Left hindlimb (tissue), 1 donor: ENCODE measurements around the gene MXRA7.
"Not testable (repeated sequence)": the region's sequence is repeated elsewhere in the genome, so short reads cannot be mapped to it uniquely, and the experiment has no call there.

Experiments
- DNase-seq: peaks from one replicate; pipeline ENCODE4 v3.0.0-alpha.2; 2018

MXRA7 gene, protein sequence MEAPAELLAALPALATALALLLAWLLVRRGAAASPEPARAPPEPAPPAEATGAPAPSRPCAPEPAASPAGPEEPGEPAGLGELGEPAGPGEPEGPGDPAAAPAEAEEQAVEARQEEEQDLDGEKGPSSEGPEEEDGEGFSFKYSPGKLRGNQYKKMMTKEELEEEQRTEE

DNA sequence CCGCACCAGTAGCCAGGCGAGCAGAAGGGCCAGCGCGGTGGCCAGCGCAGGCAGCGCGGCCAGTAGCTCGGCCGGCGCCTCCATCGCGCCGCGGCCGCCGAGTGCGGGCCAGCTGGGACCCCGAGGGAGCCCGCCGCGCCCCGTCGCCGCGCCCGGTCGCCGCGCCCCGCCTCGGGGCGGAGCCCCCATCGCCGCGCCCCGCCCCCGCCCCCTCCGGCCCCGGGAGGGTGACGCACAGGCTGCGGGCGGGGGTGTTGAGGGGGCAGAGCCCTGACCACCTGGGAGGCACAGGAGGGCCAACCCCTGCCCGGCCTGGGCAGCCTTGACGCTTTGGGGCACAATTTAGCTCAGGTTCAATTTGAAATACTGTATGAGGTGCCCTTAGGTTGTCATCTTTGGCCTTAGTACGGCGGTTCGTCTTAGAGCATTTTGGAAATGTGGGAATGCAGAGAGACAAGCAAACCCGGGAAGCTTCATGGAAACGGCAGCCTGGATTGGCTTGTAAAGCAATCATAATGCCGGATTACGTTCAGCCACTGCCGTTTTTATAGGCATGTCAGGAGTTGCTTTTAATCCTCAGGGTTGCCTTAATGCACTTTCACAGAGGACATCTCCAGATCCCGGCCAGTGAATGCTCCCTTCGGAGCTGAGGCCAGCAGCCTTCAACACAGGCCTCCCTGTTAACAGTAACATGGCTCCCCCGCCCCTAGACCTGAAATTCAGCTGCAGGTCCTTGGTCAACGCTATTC lies at the start of gene MXRA7:
Gene MXRA7 (minus strand): TSS at position 103 of the 749 bp plus-strand sequence. CDS start 19 bp downstream, at position 84.
- DNase-seq: peak; percentile 84

DNA sequence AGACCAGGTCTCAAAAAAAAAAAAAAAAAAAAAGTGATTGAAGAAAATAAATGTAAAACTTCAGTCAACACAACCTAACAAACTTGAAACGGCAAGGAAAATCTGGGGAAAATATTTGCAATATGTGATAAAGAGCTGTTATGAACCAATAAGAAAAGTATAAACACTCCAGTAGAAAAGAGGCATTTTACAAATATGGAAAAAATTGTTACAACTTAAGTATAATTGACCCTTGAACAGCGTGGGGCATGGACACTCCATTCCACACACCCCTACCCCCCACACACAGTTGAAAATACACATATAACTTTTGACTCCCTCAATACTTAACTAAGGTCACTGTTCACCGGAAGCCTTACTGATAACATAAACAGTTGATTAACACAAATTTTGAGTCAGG lies 47.8 kb upstream of the MXRA7 start:
- DNase-seq: no peak

DNA sequence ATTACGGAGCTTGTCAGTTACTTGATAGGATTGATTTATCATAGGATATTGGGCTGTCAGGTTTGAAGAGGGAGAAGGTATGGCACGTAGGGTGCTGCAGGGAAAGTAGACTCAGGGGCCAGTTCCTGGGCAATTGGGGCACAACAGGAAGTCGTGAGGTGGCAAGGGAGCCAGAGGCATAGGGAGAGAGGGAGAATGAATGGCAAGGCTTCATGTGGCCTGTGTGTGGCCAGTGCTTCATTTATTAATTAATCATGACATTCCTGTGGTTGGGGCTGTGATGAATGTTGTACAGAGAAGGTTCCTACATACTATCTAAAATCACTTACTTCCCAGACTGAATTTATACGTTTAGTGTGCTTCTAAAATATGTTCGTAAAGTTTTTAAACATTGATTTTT lies 46.5 kb upstream of the MXRA7 start:
- no peak for DNase-seq

DNA sequence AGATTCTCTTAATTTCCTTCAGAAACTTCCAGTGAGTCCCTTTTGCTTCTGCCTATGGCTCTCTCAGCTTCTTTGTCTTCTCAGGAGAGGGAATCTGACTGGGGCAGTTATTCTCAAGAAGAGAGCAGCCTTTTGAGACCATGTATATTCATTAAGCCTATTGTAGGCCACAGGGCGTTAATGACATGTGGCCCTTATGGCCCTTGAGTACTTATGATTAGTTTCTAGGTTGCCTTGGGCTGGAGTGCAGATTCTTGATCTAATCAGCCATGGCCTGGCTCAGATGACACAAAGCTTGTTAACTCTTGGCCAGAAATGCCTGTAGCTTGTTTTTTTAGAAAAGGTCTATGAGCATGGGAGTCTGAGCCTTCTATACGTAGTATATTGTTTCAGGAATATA lies 44.5 kb upstream of the MXRA7 start:
- DNase-seq: no peak

DNA sequence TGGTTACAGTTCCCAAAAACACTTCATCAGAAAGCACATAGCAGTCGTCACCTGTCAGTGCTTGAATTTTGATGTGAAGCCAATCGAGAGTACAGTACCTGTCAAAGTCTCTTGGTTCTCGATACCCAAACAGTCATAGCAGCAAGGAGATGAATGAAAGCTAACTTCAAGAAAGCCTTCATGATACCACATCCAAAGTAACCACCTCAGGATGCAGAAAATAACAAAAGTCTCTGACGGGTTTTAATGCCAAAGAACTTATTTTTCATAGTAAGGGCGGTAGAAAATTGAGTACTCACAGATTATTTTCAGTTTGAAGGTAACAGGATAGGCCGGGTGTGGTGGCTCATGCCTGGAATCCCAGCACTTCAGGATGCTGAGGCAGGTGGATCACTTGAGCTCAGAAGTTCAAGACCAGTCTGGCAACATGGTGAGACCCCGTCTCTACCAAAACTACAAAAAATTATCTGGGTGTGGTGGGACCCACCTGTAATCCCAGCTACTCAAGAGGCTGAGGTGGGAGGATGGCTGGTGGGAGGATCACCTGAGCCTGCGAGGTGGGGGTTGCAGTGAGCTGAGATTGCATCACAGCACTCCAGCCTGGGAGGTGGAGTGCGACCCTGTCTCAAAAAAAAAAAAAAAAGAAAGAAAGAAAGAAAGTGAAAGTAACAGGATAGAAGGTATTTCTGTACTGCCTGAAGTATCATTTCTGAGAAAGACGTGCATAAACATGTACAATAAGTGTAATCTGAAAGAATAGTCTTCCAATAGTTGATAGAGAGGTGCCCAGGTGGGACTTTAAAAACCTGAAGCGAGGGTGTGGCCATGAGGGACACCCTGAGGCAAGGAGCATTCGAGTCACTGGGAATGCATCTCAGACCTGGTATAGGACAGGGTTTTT lies 42.5 kb upstream of the MXRA7 start:
- DNase-seq: no peak

DNA sequence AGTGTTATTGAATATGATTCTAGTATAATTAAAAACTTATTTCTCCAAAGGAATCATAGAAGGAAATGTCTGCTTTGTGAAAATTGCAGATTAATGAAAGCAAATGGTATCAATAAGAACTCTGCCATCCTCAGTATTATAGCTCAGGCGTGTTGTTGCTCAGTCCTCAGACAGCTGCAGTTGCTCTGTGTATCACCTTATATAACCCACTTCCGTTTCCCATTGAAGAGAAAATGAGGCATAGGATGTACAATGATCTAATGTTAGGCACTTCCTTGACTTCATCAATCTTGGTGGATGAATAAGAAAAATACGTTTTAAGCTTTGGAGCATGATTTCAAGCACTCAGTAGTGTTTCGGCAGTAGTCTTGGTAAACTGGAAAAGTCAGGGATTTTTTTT lies 41.2 kb upstream of the MXRA7 start:
- DNase-seq: no peak

DNA sequence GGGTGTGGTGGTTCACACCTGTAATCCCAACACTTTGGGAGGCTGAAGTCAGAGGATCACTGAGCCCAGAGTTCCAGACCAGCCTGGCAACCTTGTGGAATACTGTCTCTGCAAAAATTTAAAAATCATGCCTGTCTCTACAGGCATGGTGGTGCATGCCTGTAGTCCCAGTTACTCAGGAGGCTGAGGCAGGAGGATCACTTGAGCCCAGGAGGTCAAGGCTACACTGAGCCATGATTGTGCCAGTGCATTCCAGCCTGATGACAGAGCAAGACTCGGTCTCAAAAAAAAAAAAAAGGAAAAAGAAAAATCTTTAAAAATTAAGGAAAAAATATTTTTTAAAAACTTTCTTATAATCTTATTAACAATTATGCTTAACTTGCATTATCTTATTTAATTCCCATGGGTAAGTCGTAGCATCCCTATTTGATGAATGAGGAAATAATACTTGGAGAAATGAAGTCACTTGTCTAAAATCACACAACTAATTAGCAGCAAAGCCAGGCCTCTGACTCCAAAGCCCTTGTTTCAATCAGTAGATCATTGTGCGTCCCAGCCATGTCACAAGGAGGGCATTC lies 40.7 kb upstream of the MXRA7 start:
- no peak for DNase-seq

DNA sequence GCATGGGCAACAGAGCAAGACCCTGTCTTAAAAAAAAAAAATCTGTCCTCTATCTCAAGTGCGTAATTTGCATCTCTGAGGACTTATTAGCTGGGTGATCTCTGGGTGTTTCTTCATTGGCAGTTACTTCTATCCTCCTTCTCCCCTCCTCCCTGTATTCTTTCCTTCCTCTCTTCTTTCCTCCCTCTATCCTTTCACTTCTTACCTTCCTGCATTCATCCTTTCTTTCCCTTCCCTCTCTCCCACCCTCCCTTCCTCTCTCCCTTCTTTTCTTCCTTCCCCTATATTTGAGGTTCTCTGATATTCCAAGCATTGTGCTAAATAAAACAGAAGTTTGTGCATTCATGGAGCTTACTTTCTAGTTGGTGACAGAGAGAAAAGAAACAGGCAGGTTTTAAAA lies 37.9 kb upstream of the MXRA7 start:
- no peak for DNase-seq

DNA sequence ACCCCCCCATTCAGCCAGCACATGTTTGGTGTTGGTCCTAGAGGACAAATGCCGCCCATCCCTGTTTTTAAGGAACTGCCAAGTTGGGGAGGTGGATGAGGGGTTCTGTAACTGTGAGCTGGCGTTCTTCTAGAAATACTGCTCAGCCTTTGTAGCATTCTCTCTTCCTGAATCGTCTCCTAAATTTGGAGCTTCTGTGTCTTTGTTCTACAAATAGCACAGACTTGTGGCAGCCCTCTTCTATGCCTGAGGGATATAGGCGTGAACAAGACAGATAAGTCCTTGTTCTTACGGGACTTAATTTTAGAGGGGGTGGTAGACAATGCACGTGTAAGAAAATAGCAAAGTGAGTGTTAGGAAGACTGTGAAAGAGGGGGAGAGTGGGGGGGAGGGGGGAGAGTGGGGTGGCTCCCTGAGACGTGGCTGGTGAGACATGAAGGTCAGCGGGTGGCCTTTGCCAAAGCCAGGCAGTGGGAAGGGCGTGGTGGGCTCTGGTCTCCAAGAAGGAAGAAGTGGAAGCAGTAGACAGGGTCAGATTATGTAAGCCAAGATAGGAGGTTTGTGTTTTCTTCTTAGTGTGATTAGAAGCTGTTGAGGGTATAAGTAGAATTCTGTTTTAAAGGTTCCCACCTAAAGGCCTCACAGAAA lies 37.1 kb upstream of the MXRA7 start:
- no peak for DNase-seq

DNA sequence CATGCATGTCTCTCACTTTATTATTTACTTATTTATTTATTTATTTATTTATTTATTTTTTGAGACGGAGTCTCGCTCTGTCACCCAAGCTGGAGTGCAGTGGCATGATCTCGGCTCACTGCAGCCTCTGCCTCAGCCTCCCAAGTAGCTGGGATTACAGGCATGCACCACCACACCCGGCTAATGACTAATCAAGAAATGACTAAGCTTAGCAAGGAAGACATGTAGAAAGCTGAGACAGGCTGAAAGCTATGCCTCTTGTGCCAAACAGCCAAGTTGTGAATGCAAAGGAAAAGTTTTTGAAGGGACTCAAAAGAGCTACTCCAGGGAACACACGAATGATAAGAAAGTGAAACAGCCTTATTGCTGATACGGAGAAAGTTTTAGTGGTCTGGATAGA lies 35.0 kb upstream of the MXRA7 start:
- not testable (repeated sequence) for DNase-seq

DNA sequence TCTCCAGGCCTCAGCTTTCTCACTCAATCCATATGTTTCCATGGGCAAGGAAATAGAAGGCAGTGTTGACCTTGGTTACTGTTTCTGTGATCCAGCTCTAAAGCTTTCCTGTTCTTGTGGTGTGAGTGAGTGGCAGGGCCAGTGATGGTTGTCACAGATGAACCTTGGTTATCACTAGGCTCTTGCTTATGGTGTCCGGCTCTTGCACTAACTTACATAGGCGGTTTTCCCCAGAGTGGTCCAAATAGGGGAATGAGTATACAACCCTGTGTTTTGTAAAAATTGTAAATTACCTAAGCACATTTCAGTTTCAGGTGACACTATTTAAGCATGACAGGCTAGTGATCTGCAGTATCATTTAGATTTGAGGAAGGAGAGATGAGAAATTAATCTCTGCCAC lies 34.0 kb upstream of the MXRA7 start:
- no peak for DNase-seq

DNA sequence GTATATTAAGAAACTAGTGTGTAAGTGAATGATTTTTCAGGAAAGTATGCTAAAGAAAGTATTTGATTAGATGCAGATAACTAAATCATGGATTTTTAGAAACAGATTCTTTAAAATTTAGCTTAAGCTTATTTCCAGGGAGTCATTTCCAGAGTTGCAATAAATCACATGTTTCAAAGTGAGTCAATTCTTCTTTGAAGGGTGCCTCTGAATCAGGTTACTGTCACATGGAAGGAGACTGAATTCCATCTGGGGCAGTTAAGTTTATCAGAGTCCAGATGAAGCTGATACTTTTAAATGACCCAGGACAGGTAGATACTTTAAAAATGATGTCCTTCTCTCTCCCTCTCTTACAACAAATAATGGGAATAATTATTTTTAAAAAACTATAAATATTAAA lies 32.2 kb upstream of the MXRA7 start:
- DNase-seq: no peak

DNA sequence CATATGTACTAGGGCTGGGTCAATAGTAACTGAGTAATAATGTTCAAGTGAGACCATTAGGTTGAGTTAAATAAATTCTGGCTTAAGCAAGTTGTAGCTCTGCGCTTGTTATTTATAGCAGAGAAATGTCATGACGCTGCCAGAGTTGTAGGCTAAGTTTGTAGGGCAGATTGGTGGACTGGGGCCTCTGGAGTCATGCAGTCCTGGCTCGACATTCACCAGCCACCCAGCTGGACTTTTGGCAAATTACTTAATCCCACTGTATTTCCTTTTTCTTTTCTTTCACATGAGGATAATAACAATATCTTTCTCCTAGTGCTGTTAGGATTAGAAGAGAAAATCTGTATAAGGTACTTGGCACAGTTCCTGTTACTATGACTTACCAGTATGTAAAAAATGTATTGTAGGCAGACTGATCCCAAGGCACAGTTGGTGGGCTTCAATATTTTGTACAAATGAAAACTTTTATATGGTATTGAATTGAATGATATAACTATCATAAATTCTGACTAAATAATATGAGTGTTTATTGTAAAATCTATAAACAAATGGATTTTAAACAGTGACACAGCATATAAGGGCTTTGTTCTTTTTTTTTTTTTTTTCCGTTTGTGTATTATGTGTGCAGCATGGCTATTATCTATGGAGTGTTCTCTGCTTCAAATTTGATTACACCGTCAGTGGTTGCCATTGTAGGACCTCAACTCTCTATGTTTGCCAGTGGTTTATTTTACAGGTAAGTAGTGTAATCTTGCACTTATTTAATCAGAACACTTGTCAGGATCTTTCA lies 29.8 kb upstream of the MXRA7 start:
- DNase-seq: peak; percentile 37

DNA sequence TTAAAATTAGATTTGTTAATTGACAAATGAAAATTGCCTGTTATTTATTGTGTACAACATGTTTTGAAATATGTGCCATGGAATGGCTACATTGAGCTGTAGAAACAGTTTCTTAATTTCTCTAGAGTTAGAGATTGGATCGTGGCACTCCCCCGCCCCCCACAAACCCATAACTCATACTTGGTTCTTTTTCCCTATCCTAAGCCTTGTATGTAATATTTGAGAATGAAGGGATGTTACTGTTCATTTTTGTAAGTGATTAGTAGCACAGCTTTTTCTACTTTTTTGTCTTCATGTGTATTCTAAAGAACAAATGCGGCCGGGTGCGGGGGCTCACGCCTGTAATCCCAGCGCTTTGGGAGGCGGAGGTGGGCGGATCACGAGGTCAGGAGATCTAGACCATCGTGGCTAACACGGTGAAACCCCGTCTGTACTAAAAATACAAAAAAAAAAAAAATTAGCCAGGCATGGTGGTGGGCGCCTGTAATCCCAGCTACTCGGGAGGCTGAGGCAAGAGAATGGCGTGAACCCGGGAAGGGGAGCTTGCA lies 28.9 kb upstream of the MXRA7 start:
- DNase-seq: not testable (repeated sequence)

DNA sequence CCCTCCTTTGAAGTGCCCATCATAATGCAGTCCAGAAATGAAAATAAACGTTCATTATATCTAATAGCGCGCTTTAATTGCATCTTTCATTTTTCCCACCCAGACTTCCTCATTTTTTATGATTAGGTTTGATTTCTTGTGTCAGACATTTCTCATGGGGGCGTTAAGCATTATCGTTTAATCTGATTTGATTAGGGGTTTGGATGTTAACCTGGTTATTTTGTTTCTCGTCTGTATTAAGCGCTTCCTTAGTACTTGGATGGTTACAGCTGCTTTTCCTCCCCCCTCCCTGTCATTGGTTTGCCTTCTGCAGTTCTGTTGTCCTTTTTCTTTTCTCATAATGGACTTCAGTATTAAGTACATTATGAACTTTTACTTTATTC lies 27.7 kb upstream of the MXRA7 start:
- DNase-seq: no peak

DNA sequence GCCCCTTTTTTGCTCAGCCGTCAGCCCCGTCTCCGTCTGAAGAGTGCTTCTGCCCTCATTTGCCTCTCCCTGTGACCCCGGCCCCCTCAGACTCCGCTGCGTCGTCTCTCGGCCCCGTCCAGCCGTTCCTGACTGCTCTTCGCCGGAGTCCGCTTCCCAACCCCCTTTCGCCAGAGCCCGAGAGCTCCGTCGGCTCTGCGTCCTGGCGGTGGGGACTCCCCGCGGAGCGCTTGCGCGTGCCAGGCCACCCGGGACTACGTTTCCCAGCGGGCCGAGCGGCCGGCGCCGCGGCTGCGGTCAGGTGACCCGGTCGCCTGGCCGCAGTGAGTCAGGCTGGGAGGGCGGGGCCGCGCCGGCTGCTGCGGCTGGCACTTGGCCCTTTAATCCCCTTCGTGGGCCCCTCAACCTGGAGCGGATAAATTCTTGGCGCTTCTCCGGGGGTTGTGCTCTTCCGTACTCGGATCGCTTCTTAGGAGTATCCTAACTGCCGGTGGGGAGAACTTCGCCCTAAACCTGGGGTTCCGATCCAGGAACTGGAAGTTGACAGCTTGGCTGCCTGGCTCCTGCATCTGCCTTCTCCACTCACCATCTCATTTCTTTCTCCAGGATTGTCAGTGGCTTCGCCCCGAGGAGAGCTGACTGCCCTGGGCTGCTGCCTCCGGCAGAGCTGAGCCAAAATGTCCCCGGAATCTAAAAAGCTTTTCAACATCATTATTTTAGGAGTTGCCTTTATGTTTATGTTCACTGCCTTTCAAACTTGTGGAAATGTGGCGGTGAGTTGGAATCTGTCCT lies 27.1 kb upstream of the MXRA7 start, which contains the start of gene MFSD11:
Gene MFSD11 (plus strand): TSS at position 444 of the 792 bp plus-strand sequence. CDS start 234 bp downstream, at position 678.
- peak; percentile 97 for DNase-seq

DNA sequence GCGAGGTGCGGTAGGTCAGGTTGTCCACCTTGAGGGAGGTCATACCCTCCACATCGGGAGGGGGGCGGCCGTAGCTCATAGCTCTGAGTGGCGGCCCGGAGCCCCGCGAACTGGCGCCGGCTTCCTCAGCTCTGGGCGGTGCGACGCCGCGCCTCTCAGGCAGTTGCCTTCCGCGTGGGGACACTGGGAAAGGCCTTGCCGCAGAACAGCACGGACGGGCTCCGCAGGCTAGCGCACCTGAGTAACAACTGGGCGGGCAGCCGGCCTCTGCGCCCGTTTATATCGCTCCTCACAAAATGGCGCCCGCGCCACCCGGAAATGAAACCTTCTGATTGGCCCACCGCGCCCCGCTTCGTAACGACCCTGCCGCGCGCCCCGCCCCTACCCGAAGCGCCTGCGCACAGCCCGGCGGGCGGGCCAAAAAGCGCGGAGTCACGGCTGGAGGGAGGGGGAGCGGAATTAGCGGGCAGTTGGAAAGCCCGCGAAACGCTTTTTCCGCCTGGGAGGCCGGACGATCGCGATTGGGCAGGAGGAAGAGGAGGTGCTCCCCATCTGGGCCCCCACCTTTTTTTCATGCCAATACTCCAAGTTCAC lies 26.4 kb upstream of the MXRA7 start, which contains the start of gene SRSF2:
Gene SRSF2 (minus strand): TSS at position 250 of the 594 bp plus-strand sequence. CDS start 171 bp downstream, at position 79.
- peak; percentile 99 for DNase-seq

DNA sequence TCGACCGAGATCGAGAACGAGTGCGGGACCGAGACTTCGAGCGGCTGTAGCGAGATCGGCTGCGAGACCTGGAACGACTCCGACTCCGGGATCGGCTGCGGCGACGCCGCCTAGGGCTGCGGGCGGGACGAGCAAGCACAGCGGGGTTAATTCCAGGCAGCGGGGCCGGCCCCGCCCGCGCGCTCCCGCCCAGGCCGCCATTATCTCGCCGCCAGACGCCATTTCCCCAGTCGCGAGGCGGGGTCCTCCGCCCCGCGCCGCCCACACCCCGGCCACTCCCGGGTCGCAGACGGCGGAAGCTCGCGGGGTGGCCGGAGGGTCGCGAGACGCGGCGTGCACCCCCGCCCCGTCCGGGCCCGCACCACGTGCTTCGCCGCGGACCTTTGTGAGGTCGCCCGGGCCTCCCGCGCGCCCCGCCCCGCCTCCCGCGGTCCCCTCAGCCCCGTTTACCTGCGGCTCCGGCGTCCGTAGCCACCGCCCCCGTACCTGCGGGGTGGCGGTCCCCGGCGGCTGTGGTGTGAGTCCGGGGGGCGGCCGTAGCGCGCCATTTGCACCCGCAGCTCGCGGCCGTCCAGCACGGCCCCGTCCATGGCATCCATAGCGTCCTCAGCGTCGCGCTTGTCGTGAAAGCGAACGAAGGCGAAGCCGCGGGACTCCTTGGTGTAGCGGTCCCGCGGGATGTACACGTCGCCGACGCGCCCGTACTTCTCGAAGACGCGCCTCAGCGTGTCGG lies 25.8 kb upstream of the MXRA7 start:
- peak; percentile 85 for DNase-seq
